Measurements from ENCODE around the gene RBPJL. TPM values are rescaled to one million over a fixed set of nuclear protein-coding genes. Genes with fewer than 3 reads are reported as not detected.

Gene RBPJL
- total and polyA plus RNA-seq, 2 of the 13 experiments (the other 11 are each of a cell fraction or from before 2014, with no cell fraction given) = not detected

DNA sequence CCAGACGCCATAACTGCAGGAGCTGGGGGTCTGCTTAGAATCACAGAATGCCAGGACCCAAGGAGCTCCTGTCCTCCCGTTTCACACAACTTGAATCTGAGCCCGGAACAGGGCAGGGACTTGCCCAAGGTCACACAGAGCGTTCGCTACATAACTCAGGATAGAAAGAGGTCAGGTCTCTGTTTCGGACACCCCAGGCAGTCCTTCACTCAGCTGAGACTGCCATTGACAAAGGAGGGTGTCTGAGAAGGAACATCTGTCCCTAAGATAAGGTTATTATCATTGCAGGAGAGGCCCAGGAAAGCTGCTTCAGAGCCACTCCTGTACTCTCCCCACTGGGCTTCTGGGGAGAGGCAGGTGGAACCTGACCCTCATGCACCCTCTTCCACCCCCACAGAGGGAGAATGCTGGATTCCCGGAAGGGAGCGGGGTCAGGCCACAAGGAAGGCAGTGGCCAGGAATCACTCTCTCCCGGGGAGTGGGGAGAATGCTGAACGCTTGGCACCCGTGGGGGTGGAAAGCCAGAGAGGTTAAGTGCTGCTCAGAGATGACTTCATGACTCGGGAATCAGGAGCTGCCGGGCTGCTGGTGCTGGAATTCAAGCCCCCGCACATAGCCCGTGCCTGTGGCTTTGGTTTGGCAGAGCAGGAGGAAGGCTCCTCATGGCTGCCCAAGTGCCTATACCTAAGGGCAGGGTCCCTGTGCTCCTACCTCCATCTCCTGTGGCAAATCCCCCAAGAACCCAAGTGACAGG lies 30.9 kb downstream of the RBPJL start (continued):
- TF ChIP-seq RORA (CRISPR knock-in tag; IDR thresholded peaks at IDR 0.05) = no peak
- no peak for TF ChIP-seq ZNF605 (CRISPR knock-in tag; IDR thresholded peaks at IDR 0.05)
- no peak for TF ChIP-seq SRSF4 (IDR thresholded peaks at IDR 0.05; ENCODE audit: low read depth, low read length, poor library complexity, severe bottlenecking)
- no peak for TF ChIP-seq SMAD3 (CRISPR knock-in tag; IDR thresholded peaks at IDR 0.05)
- TF ChIP-seq ZNF317 (CRISPR knock-in tag; IDR thresholded peaks at IDR 0.05) = no peak
- TF ChIP-seq ZNF703 (CRISPR knock-in tag; IDR thresholded peaks at IDR 0.05; ENCODE audit: borderline replicate concordance) = no peak; the same call in 1 of the 2 replicates
- TF ChIP-seq, protein P1, sequence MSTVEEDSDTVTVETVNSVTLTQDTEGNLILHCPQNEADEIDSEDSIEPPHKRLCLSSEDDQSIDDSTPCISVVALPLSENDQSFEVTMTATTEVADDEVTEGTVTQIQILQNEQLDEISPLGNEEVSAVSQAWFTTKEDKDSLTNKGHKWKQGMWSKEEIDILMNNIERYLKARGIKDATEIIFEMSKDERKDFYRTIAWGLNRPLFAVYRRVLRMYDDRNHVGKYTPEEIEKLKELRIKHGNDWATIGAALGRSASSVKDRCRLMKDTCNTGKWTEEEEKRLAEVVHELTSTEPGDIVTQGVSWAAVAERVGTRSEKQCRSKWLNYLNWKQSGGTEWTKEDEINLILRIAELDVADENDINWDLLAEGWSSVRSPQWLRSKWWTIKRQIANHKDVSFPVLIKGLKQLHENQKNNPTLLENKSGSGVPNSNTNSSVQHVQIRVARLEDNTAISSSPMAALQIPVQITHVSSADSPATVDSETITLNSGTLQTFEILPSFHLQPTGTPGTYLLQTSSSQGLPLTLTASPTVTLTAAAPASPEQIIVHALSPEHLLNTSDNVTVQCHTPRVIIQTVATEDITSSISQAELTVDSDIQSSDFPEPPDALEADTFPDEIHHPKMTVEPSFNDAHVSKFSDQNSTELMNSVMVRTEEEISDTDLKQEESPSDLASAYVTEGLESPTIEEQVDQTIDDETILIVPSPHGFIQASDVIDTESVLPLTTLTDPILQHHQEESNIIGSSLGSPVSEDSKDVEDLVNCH (CRISPR knock-in tag; IDR thresholded peaks at IDR 0.05) = no peak
- TF ChIP-seq ZNF501 (CRISPR knock-in tag; IDR thresholded peaks at IDR 0.05) = no peak
- no peak; the same call in 1 of the 2 replicates for TF ChIP-seq ZNF746 (CRISPR knock-in tag; IDR thresholded peaks at IDR 0.05)
- TF ChIP-seq EP300 (IDR thresholded peaks at IDR 0.05; ENCODE audit: low read depth in 2 of 2, low read length in 2 of 2) = no peak
- peak; percentile 23; the same call in 1 of the 2 replicates for TF ChIP-seq EP300 (CRISPR knock-in tag; IDR thresholded peaks at IDR 0.05; ENCODE audit: borderline replicate concordance)
- no peak for TF ChIP-seq PRPF4 (IDR thresholded peaks at IDR 0.05; ENCODE audit: low read depth, low read length, poor library complexity, severe bottlenecking)
- TF ChIP-seq ELF1 (CRISPR knock-in tag; IDR thresholded peaks at IDR 0.05) = 0 out of 2 replicates have a peak, but pooled peaks have one; percentile 16
- TF ChIP-seq TOPORS (CRISPR knock-in tag; IDR thresholded peaks at IDR 0.05) = no peak
- no peak for TF ChIP-seq BRCA1 (CRISPR knock-in tag; IDR thresholded peaks at IDR 0.05)
- no peak for TF ChIP-seq ZNF607 (CRISPR knock-in tag; IDR thresholded peaks at IDR 0.05; ENCODE audit: borderline replicate concordance)
- TF ChIP-seq POLR2G (IDR thresholded peaks at IDR 0.05; ENCODE audit: low read depth, low read length) = no peak; the same call in 1 of the 2 replicates
- TF ChIP-seq ZSCAN9 (CRISPR knock-in tag; IDR thresholded peaks at IDR 0.05; ENCODE audit: borderline replicate concordance) = peak; percentile 12; the same call in 1 of the 2 replicates
- no peak for TF ChIP-seq MED13 (CRISPR knock-in tag; IDR thresholded peaks at IDR 0.05)
- no peak for TF ChIP-seq CREB1 (IDR thresholded peaks at IDR 0.05)
- no peak; the same call in 1 of the 2 replicates for TF ChIP-seq CREB1 (CRISPR knock-in tag; IDR thresholded peaks at IDR 0.05)
- 0 out of 2 replicates have a peak, but pooled peaks have one; percentile 21 for TF ChIP-seq ZNF782 (CRISPR knock-in tag; IDR thresholded peaks at IDR 0.05; ENCODE audit: borderline replicate concordance)
- TF ChIP-seq ZBTB20 (CRISPR knock-in tag; IDR thresholded peaks at IDR 0.05; ENCODE audit: borderline replicate concordance, low read depth) = peak; percentile 66; the same call in 1 of the 2 replicates
- TF ChIP-seq ZNF792 (CRISPR knock-in tag; IDR thresholded peaks at IDR 0.05) = 0 out of 2 replicates have a peak, but pooled peaks have one; percentile 13
- TF ChIP-seq HNRNPLL (IDR thresholded peaks at IDR 0.05; ENCODE audit: low read depth, low read length, poor library complexity, severe bottlenecking) = peak; percentile 21
- TF ChIP-seq PHF21A (CRISPR knock-in tag; IDR thresholded peaks at IDR 0.05) = no peak
- TF ChIP-seq, protein P2, sequence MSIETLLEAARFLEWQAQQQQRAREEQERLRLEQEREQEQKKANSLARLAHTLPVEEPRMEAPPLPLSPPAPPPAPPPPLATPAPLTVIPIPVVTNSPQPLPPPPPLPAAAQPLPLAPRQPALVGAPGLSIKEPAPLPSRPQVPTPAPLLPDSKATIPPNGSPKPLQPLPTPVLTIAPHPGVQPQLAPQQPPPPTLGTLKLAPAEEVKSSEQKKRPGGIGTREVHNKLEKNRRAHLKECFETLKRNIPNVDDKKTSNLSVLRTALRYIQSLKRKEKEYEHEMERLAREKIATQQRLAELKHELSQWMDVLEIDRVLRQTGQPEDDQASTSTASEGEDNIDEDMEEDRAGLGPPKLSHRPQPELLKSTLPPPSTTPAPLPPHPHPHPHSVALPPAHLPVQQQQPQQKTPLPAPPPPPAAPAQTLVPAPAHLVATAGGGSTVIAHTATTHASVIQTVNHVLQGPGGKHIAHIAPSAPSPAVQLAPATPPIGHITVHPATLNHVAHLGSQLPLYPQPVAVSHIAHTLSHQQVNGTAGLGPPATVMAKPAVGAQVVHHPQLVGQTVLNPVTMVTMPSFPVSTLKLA (IDR thresholded peaks at IDR 0.05) = no peak
- no peak for TF ChIP-seq ZSCAN30 (CRISPR knock-in tag; IDR thresholded peaks at IDR 0.05)
- TF ChIP-seq ZNF850 (CRISPR knock-in tag; conservative IDR thresholded peaks at IDR 0.05) = no peak

Data from HepG2 (cell line).